Measurements from ENCODE around the gene FAM107A.

The FAM107A gene

GRCh38 chr3:58572013-58572633, 5.1 kb downstream of the FAM107A start:
- no peak for TF ChIP-seq CSDC2 (CRISPR knock-in tag; IDR thresholded peaks at IDR 0.05)
- no peak for TF ChIP-seq ZFP30 (CRISPR knock-in tag; IDR thresholded peaks at IDR 0.05)
- no peak for TF ChIP-seq TSHZ2 (CRISPR knock-in tag; IDR thresholded peaks at IDR 0.05)
- TF ChIP-seq TOX (CRISPR knock-in tag; IDR thresholded peaks at IDR 0.05; ENCODE audit: borderline replicate concordance), result no peak
- TF ChIP-seq CSRNP3 (CRISPR knock-in tag; IDR thresholded peaks at IDR 0.05), result no peak
- no peak for TF ChIP-seq ARNTL (CRISPR knock-in tag; IDR thresholded peaks at IDR 0.05; ENCODE audit: borderline replicate concordance, low read depth)
- no peak for TF ChIP-seq POU6F1 (CRISPR knock-in tag; IDR thresholded peaks at IDR 0.05; ENCODE audit: borderline replicate concordance, low read depth)
- TF ChIP-seq ZFP3 (CRISPR knock-in tag; IDR thresholded peaks at IDR 0.05), result no peak
- no peak for TF ChIP-seq ESRRG (CRISPR knock-in tag; IDR thresholded peaks at IDR 0.05)
- TF ChIP-seq GLIS3 (CRISPR knock-in tag; IDR thresholded peaks at IDR 0.05), result no peak
- no peak for TF ChIP-seq ZNF8 (CRISPR knock-in tag; IDR thresholded peaks at IDR 0.05)
- no peak for ATAC-seq

- no peak for TF ChIP-seq ZFP3 (CRISPR knock-in tag; IDR thresholded peaks at IDR 0.05)
- TF ChIP-seq TOX (CRISPR knock-in tag; IDR thresholded peaks at IDR 0.05; ENCODE audit: borderline replicate concordance), result no peak
- TF ChIP-seq ZNF8 (CRISPR knock-in tag; IDR thresholded peaks at IDR 0.05), result no peak
- no peak for TF ChIP-seq GLIS3 (CRISPR knock-in tag; IDR thresholded peaks at IDR 0.05)
- no peak for TF ChIP-seq POU6F1 (CRISPR knock-in tag; IDR thresholded peaks at IDR 0.05; ENCODE audit: borderline replicate concordance, low read depth)
- TF ChIP-seq OSR1 (CRISPR knock-in tag; IDR thresholded peaks at IDR 0.05), result no peak
- TF ChIP-seq TCF4 (CRISPR knock-in tag; IDR thresholded peaks at IDR 0.05; ENCODE audit: borderline replicate concordance), result no peak
- TF ChIP-seq CSDC2 (CRISPR knock-in tag; IDR thresholded peaks at IDR 0.05), result no peak
- TF ChIP-seq BACH2 (CRISPR knock-in tag; IDR thresholded peaks at IDR 0.05; ENCODE audit: borderline replicate concordance), result no peak
- no peak for TF ChIP-seq ZNF70 (CRISPR knock-in tag; IDR thresholded peaks at IDR 0.05)
- TF ChIP-seq CSRNP3 (CRISPR knock-in tag; IDR thresholded peaks at IDR 0.05), result no peak
- TF ChIP-seq CREB5 (CRISPR knock-in tag; IDR thresholded peaks at IDR 0.05; ENCODE audit: low read depth), result no peak
- no peak for TF ChIP-seq ZNF565 (CRISPR knock-in tag; conservative IDR thresholded peaks at IDR 0.05; ENCODE audit: low read depth)
- no peak for TF ChIP-seq ISL1 (CRISPR knock-in tag; IDR thresholded peaks at IDR 0.05)
- no peak for TF ChIP-seq PATZ1 (CRISPR knock-in tag; IDR thresholded peaks at IDR 0.05; ENCODE audit: borderline replicate concordance)
- TF ChIP-seq RARB (CRISPR knock-in tag; IDR thresholded peaks at IDR 0.05), result no peak
- TF ChIP-seq ARNTL (CRISPR knock-in tag; IDR thresholded peaks at IDR 0.05; ENCODE audit: borderline replicate concordance, low read depth), result no peak
- TF ChIP-seq SNAI2 (CRISPR knock-in tag; IDR thresholded peaks at IDR 0.05), result no peak
- no peak for TF ChIP-seq ZC3H10 (CRISPR knock-in tag; IDR thresholded peaks at IDR 0.05)
- TF ChIP-seq ZFP30 (CRISPR knock-in tag; IDR thresholded peaks at IDR 0.05), result no peak
- no peak for ATAC-seq
These were observed 6.3 kb downstream of the FAM107A start for GRCh38 chr3:58570851-58571250.

All from SK-N-SH treated with all-trans-retinoic acid at 6 μM for 48 hours (cell line).